Mucosa of rectum (tissue), 2 donors: Measurements from ENCODE around the gene COBL.
A peak's percentile ranks its signal among the peaks of the same experiment; 100 is the strongest.

Source experiments
- H3K27ac ChIP-seq, 2 donors: one replicate each; pipeline ENCODE4 v1.7.0; 2013; ENCODE audit warnings: inconsistent platforms in 2 of 2, low read depth in 2 of 2, low read length in 2 of 2
- H3K27me3 ChIP-seq, 2 donors: one replicate each; pipeline ENCODE4 v1.7.0; 2013; ENCODE audit warnings: low read length in 2 of 2; ENCODE audit not compliant: control insufficient read depth in 2 of 2, insufficient read depth in 2 of 2
- H3K36me3 ChIP-seq, 2 donors: one replicate each; pipeline ENCODE4 v1.7.0; 2013; ENCODE audit warnings: low read length in 2 of 2; ENCODE audit not compliant: control insufficient read depth in 2 of 2, insufficient read depth in 2 of 2
- H3K4me1 ChIP-seq, 2 donors: one replicate each; pipeline ENCODE4 v1.7.0; 2013; ENCODE audit warnings: low read length in 2 of 2, mild to moderate bottlenecking in 1 of 2; ENCODE audit not compliant: control insufficient read depth in 2 of 2, insufficient read depth in 2 of 2
- H3K4me3 ChIP-seq, 2 donors: one replicate each; pipeline ENCODE4 v1.7.0; 2013; ENCODE audit warnings: low read length in 2 of 2
- H3K9ac ChIP-seq, 2 donors: one replicate each; pipeline ENCODE4 v1.7.0; 2013; ENCODE audit warnings: low read length in 2 of 2, low read depth in 1 of 2, mild to moderate bottlenecking in 1 of 2
- H3K9me3 ChIP-seq, 2 donors: one replicate each; pipeline ENCODE4 v1.7.0; 2013; ENCODE audit warnings: low read length in 2 of 2; ENCODE audit not compliant: control insufficient read depth in 2 of 2
- donor health status: healthy.
- donor health status: Normal muscosa, but diverticular disease.

The COBL gene

DNA sequence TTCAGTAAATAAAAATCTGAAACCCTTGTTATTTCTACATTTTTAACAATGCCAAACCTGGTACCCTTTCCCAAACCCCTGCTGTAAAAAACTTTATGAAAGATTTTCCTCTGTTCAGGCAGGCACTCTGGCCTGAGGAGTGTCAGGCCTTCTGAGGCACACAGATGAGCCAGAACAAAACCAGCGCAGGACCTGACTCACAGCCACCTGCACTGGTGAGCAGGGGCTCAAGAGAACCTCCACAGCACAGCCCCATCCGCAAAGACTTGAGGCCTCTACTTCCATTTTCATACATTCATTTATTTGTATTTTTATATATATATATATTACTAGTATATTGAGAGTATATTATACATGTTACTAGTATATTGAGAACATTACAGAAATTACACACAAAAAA is 49.4 kb downstream of the COBL start:
- no peak overlapping the region for H3K27ac ChIP-seq
- H3K36me3 ChIP-seq: no peaks in the 10 kb centered on the region
- no peak overlapping the region for H3K9ac ChIP-seq
- peaks cover 24 to 37% of the 10 kb centered on the region in 2 donors for H3K4me1 ChIP-seq
- no peaks in the 10 kb centered on the region for H3K27me3 ChIP-seq
- H3K4me3 ChIP-seq: no peak overlapping the region
- no peaks in the 10 kb centered on the region for H3K9me3 ChIP-seq

DNA sequence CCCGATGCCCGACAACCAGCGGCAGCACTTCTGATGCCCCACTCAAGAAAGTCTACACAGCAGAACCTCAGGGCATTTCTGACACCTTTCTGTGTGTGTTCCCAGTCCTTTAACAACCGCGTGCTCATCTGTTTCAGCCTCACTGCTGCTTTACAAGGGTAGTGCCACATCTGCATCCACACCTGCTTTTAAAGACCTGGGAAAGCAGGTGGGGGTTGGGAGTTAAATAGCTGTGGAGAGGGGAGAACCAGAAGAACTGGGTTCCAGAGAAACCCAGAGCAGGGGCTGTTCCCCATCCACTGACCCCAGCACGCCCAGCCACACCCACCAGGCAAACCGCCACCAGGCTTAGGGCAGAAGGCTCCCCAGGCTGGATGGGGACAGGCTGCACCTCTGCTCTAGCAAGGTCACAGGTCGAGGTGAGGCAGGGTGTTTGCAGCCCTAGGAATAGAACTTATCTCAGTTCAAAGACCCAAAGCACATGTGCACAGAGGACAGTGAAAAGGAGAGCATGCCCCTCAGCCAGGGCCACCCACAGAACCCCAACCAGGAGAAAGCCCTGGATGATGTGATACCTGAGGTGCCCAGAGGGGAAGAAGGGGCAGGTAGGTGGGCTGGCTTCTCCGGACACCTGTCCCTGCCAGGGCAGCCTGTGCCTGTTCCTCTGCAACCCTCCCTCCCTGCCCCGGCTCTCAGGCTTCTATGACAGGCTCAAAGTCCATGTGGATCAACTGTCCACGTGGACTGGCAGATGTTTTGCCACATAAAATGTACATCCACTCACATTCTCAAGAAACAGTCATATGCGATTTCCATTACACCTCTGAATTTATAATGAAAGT is 51.3 kb downstream of the COBL start:
- Histone ChIP-seq H3K27ac (peak overlapping the region; percentile 62 to 76), H3K36me3 (no peaks in the 10 kb centered on the region), H3K27me3 (no peaks in the 10 kb centered on the region), H3K4me3 (peak overlapping the region; percentile 10 to 19), H3K4me1 (peaks cover 36 to 52% of the 10 kb centered on the region in 2 donors), H3K9ac (peak overlapping the region in 1 of 2 donors; percentile 39), H3K9me3 (no peaks in the 10 kb centered on the region)

DNA sequence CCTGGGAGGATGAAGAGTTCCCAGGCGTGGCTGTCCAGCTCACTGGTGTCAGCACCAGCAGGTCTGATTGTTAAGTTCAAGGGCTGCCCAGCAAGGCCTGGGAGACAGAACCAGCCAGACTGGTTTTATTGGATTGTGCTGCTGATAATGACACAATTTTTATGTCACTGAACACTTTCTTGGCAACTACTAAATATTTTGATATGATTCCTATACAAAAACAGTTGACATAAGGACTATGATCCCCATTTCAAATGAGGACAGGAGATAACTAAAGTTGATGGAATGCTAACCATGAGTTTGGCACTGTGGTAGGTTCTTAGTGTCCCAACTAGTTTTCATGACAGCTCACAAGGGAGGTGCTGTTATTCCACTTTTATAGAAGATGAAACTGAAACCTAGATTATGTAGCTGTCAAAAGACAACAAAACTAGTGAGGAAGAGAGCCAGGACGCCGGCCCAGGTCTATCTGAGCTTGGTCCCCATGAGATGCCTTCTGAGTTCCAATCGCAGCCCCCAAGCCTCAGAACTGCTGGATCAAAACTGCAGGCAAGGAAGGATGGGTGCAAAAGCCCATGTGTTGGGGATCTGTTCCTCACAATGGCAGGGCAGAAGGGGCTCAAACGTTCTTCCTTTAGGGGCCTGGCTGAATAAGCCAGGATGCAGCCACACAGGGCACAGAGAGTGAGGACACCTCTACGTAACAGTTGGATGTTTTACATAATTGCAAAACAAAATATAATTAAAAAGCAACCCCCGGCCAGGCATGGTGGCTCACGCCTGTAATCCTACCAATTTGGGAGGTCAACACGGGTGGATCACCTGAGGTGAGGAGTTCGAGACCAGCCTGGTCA is 52.8 kb downstream of the COBL start:
- Histone ChIP-seq H3K36me3 (no peaks in the 10 kb centered on the region), H3K9me3 (no peaks in the 10 kb centered on the region), H3K27me3 (no peaks in the 10 kb centered on the region), H3K9ac (peak overlapping the region in 1 of 2 donors; percentile 54), H3K4me3 (peak overlapping the region; percentile 54 to 61), H3K4me1 (peaks cover 36 to 52% of the 10 kb centered on the region in 2 donors), H3K27ac (peak overlapping the region; percentile 84 to 91)

DNA sequence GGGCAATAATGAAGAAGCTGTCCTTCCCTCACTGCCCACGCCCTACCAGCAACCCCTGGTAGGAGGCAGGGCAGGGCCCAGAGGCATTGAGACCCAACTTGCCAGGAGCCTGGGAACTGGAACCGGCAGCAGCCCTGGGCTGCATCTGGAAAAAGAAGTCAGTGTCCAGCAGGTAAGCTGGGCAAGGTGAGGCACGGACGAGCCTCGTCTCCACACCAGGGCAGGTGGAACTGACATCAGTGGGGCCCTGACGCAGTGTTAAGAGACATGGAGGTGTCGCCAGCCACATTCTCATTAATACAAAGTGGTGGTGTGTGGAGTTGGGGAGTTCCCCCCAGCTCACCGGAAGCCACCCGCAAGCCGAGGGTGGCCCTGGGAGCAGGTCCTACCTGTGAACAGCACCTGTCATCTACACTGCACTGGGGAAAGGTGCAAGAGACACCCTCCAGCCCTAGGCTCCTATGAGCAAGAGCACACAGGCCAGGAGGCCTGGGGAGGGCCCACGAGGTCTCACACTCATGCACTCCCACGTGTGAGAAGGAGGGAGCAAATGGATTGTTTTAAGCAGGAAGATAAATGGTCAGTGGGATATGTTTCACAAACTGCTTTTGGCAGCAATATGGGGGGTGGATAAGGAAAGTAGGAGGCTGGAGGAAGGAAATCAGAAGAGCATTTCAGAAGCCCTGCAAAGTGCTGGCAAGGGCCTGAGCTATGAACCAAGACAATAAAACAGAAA is 53.6 kb downstream of the COBL start:
- H3K27me3 ChIP-seq: no peaks in the 10 kb centered on the region
- H3K4me1 ChIP-seq: peaks cover 36 to 52% of the 10 kb centered on the region in 2 donors
- peak overlapping the region; percentile 32 to 47 for H3K9ac ChIP-seq
- no peaks in the 10 kb centered on the region for H3K9me3 ChIP-seq
- H3K4me3 ChIP-seq: no peak overlapping the region
- no peaks in the 10 kb centered on the region for H3K36me3 ChIP-seq
- H3K27ac ChIP-seq: peak overlapping the region; percentile 84 to 91

DNA sequence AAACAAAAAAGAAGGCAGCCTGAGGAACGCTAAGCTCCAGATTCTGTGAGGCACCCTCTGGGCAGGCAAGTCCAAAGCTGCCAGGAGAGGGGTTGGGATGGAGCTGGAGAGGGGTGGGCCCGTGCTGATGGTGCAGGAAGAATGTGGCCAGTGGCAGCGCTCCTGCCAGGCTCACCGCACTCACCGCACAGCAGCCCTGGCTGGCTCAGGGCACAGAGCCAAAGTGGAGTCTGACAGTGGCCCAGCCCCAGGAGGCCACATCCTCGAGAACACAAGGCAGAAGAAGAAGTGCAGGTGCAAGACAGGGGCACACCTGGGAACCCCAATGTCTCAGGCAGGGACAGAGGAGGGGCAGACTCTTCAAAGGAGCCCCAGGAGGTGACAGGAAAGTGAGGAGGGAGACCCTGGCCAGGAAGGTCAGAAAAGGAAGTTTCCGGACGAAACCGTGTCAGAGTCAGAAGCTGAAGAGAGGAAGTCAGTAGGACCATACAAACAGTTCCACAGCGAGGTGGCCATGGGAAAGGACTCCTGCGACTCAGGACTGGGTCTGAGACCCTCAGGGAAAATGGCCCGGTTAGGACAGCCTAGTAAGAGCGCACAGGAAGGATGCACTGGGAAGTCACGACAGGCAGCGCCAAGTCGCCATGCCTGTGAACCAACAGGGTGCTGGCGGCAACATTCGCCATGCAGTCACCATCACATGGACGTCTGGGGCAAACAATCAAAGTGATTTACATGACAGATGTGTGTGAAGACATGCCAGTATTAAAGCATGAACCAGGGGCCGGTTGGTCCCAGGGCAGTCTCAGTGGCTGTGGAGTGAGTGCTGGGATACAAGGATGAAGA is 54.4 kb downstream of the COBL start:
- H3K27ac ChIP-seq: peak overlapping the region in 1 of 2 donors; percentile 91
- H3K9ac ChIP-seq: no peak overlapping the region

DNA sequence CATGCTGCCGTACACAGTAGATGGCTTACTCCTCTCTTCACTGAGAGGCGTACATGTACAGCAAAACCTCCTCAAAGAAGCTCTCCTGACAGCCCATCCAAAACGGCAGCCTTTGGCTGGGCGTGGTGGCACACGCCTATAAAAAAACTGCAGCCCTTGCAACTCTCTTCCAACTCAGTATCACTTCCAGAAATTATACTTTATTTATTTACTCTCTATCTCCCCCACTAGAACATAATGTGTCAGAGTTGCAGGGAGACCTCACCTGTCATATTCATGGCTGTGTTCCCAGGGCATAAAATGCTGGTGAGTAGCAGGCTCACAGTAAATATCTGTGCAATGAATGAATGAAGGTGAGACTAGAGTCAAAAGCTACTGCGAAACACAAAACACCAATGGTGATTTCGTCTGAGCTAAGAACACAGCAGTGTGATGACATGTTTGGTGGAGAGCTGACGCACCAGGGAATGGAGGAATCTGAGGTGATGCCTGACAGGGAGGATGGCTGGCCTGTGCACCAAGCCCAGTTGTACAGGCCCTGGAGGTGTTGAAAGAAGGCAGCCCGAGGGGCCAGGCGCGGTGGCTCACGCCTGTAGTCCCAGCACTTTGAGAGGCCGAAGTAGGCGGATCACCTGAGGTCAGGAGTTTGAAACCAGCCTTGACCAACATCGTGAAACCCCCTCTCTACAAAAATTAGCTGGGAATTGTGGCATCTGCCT is 55.3 kb downstream of the COBL start:
- no peak overlapping the region for H3K9ac ChIP-seq
- H3K36me3 ChIP-seq: no peaks in the 10 kb centered on the region
- no peak overlapping the region for H3K27ac ChIP-seq
- H3K4me3 ChIP-seq: no peak overlapping the region
- H3K9me3 ChIP-seq: no peaks in the 10 kb centered on the region
- H3K4me1 ChIP-seq: peaks cover 36 to 59% of the 10 kb centered on the region in 2 donors
- H3K27me3 ChIP-seq: no peaks in the 10 kb centered on the region

More for the DNA sequence above, 54.4 kb downstream of the COBL start:
- peaks cover 36 to 52% of the 10 kb centered on the region in 2 donors for H3K4me1 ChIP-seq
- H3K4me3 ChIP-seq: peak overlapping the region in 1 of 2 donors; percentile 10
- no peaks in the 10 kb centered on the region for H3K36me3 ChIP-seq
- H3K9me3 ChIP-seq: no peaks in the 10 kb centered on the region
- H3K27me3 ChIP-seq: no peaks in the 10 kb centered on the region

DNA sequence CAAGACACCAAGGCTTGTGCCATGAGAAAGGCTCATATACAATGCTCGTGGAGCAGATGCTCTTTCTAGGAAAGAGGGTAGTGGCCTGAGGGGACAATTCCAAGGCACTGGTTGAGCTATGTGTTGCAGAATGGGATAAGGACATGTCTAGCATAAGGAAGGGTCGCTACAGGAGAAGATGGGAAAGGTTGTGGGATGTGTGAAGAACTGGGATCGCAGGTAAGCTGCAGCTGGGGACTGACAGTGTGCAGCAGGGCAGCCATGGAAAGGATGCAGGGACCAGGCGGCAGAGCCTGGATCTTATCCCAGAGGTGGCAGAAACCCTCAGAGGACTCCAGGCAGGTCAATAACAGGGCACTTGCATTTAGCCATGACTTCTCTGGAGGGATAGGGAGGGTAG is 56.1 kb downstream of the COBL start:
- Histone ChIP-seq H3K4me3 (no peak overlapping the region), H3K27me3 (no peaks in the 10 kb centered on the region), H3K4me1 (peaks cover 36 to 58% of the 10 kb centered on the region in 2 donors), H3K27ac (no peak overlapping the region), H3K9ac (no peak overlapping the region), H3K36me3 (no peaks in the 10 kb centered on the region), H3K9me3 (no peaks in the 10 kb centered on the region)

DNA sequence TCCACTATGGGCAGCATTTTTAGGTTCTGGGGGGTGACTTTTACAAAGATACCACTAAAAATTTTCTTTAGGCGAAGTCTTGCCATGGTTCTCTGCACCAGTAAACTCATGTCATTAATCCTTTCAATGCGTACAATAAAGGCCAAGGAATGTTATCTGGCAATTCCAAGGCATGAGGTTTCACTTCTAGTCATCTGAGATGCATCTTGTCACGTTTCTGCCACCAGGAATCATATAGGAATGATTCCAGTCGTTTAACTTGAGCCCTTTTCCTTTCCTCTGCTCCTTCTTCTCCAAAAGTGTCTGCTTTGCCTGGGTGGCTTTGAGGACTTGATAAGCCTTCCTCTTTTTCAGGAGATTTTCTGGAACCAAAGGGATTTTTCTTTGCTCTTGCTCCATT is 56.8 kb downstream of the COBL start:
- Histone ChIP-seq H3K27ac (no peak overlapping the region), H3K9me3 (no peaks in the 10 kb centered on the region), H3K9ac (no peak overlapping the region), H3K27me3 (no peaks in the 10 kb centered on the region), H3K4me1 (peaks cover 33 to 51% of the 10 kb centered on the region in 2 donors), H3K36me3 (no peaks in the 10 kb centered on the region), H3K4me3 (no peak overlapping the region)

DNA sequence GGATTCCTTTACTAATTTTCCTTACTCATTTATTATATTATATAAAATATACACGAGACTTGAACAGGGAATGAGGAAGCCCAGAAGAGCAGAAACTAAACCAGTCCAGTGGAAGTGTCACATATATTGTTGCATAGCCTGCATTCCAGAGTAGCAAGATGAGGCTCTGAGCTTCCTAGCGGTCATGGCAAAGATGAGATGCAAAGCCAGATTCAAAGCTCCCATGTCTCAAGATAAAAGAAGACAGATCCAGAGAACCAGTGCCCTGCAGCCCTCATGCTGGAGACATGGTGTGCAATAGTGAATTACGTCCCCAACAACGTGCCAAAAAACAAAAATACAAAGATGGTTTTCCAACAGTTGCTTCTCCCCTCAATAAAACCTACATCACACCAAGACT is 59.7 kb downstream of the COBL start:
- peak overlapping the region in 1 of 2 donors; percentile 49 for H3K27ac ChIP-seq
- no peak overlapping the region for H3K9ac ChIP-seq
- H3K4me1 ChIP-seq: peaks cover 13 to 30% of the 10 kb centered on the region in 2 donors
- no peaks in the 10 kb centered on the region for H3K9me3 ChIP-seq
- no peak overlapping the region for H3K4me3 ChIP-seq
- no peaks in the 10 kb centered on the region for H3K27me3 ChIP-seq
- no peaks in the 10 kb centered on the region for H3K36me3 ChIP-seq
